AG08395 (cell line): ENCODE measurements around the gene SFN.
A peak's percentile ranks its signal among the peaks of the same experiment; 100 is the strongest.
"Not testable (repeated sequence)": the region's sequence is repeated elsewhere in the genome, so short reads cannot be mapped to it uniquely, and the experiment has no call there.

ENCODE experiments used
- DNase-seq: peaks from one replicate; pipeline ENCODE4 v3.0.0; 2012; ENCODE audit warnings: mixed read lengths, low spot score

SFN gene

GRCh38 chr1:26839779-26840178 is 23.2 kb upstream of the SFN start:
- no peak for DNase-seq

- DNase-seq, result no peak
These were observed 18.3 kb upstream of the SFN start for GRCh38 chr1:26844424-26845196.

- not testable (repeated sequence) for DNase-seq
These were observed 15.1 kb upstream of the SFN start for GRCh38 chr1:26847826-26848225.

GRCh38 chr1:26848499-26848898 is 14.4 kb upstream of the SFN start:
- no peak for DNase-seq

- DNase-seq, result peak; percentile 87
These were observed 13.8 kb upstream of the SFN start for GRCh38 chr1:26848941-26849774.

- DNase-seq, result no peak
These were observed 11.8 kb upstream of the SFN start for GRCh38 chr1:26851106-26851684.

GRCh38 chr1:26852701-26853100 is 10.2 kb upstream of the SFN start:
- DNase-seq, result no peak

GRCh38 chr1:26853156-26853555 is 9.8 kb upstream of the SFN start:
- DNase-seq, result peak; percentile 94

- no peak for DNase-seq
These were observed 9.3 kb upstream of the SFN start for GRCh38 chr1:26853600-26853999.

GRCh38 chr1:26854906-26855305 is 8.0 kb upstream of the SFN start:
- no peak for DNase-seq

- no peak for DNase-seq
These were observed 7.3 kb upstream of the SFN start for GRCh38 chr1:26855636-26856035.

- no peak for DNase-seq
These were observed 6.8 kb upstream of the SFN start for GRCh38 chr1:26856181-26856580.

- DNase-seq, result no peak
These were observed 6.1 kb upstream of the SFN start for GRCh38 chr1:26856604-26857469.

- DNase-seq, result no peak
These were observed 5.4 kb upstream of the SFN start for GRCh38 chr1:26857473-26858060.

GRCh38 chr1:26858160-26858559 is 4.8 kb upstream of the SFN start:
- no peak for DNase-seq

GRCh38 chr1:26858891-26859640 is 3.9 kb upstream of the SFN start:
- DNase-seq, result no peak

GRCh38 chr1:26861286-26861701 is 1.7 kb upstream of the SFN start:
- DNase-seq, result peak; percentile 46

GRCh38 chr1:26861889-26862378 is 1.0 kb upstream of the SFN start:
- DNase-seq, result no peak

- DNase-seq, result no peak
These were observed 732 bp downstream of the SFN start for GRCh38 chr1:26863685-26864077.

GRCh38 chr1:26864610-26865480 is 1.9 kb downstream of the SFN start:
- peak; percentile 96 for DNase-seq
